Ureter (tissue), 1 donor: ENCODE results near the gene NIPAL1. TPM values are rescaled to one million over a fixed set of nuclear protein-coding genes. Genes with fewer than 3 reads are reported as not detected.

Experiments used
- DNase-seq: peaks from one replicate; pipeline ENCODE4 v3.0.0-alpha.2; 2020; ENCODE audit warnings: low spot score
- total RNA-seq: library from RNA; stranded (reverse); gene quantifications from one replicate; pipeline ENCODE4 v1.2.4, GENCODE V29; 2023
- donor health status: DM: yes; HTN: yes; CAD: no.

Gene NIPAL1
- total RNA-seq, 1 donor from 2014 or later: 57.3 TPM

- DNase-seq: no peak
Measured at GRCh38 chr4:48065587-48066052, 49.0 kb downstream of the NIPAL1 start.

- DNase-seq: no peak
Measured at GRCh38 chr4:48067536-48067935, 51.0 kb downstream of the NIPAL1 start.

- DNase-seq: no peak
Measured at GRCh38 chr4:48068182-48068581, 51.6 kb downstream of the NIPAL1 start.

- no peak for DNase-seq
Measured at GRCh38 chr4:48069026-48069425, 52.5 kb downstream of the NIPAL1 start.

GRCh38 chr4:48071191-48071590, 54.6 kb downstream of the NIPAL1 start:
- no peak for DNase-seq

- DNase-seq: no peak
Measured at GRCh38 chr4:48073567-48074103, 57.1 kb downstream of the NIPAL1 start.

GRCh38 chr4:48074657-48075056, 58.1 kb downstream of the NIPAL1 start:
- no peak for DNase-seq

GRCh38 chr4:48078425-48078824, 61.9 kb downstream of the NIPAL1 start:
- DNase-seq: no peak

- no peak for DNase-seq
Measured at GRCh38 chr4:48078862-48079655, 62.5 kb downstream of the NIPAL1 start.

GRCh38 chr4:48079972-48080391, 63.4 kb downstream of the NIPAL1 start:
- no peak for DNase-seq

GRCh38 chr4:48081196-48081595, 64.6 kb downstream of the NIPAL1 start:
- DNase-seq: no peak

GRCh38 chr4:48082956-48083355, 66.4 kb downstream of the NIPAL1 start:
- DNase-seq: no peak

- no peak for DNase-seq
Measured at GRCh38 chr4:48085821-48086589, 69.4 kb downstream of the NIPAL1 start.

Other genes starting within 250 kb of the NIPAL1 start
- 25.0 TPM for gene CORIN, start 178.7 kb upstream of the NIPAL1 start, total RNA-seq
- gene NFXL1, start 102.2 kb upstream of the NIPAL1 start, total RNA-seq: 25.2 TPM
- gene CNGA1, start 91 bp upstream of the NIPAL1 start, total RNA-seq: 36.8 TPM
- gene TXK, start 117.5 kb downstream of the NIPAL1 start, total RNA-seq: 7.8 TPM